ENCODE measurements around the gene NKD1.
"Not testable (repeated sequence)": the region's sequence is repeated elsewhere in the genome, so short reads cannot be mapped to it uniquely, and the experiment has no call there.

NKD1 gene, protein sequence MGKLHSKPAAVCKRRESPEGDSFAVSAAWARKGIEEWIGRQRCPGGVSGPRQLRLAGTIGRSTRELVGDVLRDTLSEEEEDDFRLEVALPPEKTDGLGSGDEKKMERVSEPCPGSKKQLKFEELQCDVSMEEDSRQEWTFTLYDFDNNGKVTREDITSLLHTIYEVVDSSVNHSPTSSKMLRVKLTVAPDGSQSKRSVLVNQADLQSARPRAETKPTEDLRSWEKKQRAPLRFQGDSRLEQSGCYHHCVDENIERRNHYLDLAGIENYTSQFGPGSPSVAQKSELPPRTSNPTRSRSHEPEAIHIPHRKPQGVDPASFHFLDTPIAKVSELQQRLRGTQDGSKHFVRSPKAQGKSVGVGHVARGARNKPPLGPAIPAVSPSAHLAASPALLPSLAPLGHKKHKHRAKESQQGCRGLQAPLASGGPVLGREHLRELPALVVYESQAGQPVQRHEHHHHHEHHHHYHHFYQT

DNA sequence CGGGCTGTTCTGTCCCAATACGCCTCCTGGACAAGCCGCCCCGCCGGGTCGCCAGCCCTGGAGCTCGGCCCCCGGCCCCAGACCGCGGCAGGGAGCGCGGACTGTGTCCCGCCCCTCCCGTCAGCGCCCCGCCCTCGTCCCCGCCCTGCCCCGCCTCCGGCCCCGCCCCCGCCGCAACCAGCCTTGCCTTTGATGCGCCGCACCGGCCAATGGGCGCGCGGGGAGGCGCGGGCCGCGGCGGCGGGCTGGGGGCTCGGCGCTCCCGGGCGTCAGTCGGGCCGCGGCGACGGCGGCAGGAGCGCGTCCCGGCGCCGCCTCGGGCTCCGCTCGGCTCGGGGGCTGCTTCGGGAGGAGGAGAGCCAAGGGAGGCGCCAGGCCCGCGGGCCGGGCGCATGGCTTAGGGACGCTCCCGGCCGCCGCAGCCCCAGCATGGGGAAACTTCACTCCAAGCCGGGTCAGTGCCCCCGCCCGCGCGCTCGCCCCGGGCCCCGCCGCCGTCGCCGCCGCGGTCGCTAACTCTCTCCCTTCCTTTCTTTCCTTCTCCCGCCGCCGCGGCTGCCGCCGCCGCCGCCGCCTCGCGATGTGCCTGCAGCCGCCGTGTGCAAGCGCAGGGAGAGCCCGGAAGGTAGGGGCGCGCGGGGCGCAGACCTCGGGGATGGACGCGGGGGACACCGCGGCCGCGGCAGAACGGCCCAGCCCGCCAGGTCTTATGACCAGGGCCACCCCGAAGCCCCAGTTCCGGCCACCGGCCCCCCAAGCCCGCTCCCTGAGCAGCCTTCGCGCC lies at the start of gene NKD1:
NKD1 (plus strand) TSS at position 272 of the 784 bp plus-strand sequence; CDS start at position 430, 158 bp downstream.
- DNase-seq (ENCODE audit: low spot score), result peak; percentile 47

DNA sequence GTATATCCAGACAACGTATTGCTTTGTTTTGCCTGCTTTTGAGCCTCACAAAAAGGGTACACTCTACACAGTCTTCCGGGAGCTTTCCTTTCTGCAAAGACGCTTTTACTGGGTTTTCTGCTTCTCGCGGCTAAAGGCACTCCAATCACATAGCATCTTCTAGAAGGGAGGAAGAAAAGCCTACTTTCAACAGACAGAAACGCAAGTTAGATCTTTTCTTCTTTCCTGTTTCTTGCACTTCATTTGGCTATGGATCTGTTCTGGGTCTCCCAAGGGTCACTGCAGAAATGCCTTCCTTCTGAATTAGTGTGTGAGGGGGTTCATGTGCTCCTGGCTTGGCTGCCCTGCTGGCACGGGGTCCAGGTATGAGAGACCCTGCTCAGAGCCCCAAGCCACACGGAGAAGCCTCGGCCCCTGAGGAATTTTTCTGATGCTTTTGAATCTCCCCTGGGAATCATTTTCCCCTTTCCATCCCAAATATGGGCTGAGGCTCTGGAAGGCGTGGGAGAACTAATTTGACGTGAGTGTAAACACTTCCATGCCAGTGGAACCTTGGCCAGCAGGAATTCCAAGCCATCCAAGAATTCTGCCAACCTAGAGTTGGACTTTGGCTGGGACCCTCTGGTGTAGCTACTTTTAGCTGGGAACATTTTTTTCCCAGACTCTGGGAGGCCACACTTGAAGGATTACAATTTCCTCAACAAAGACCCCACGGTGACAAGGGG lies 49.6 kb upstream of the NKD1 start:
- DNase-seq (ENCODE audit: low spot score), result no peak

DNA sequence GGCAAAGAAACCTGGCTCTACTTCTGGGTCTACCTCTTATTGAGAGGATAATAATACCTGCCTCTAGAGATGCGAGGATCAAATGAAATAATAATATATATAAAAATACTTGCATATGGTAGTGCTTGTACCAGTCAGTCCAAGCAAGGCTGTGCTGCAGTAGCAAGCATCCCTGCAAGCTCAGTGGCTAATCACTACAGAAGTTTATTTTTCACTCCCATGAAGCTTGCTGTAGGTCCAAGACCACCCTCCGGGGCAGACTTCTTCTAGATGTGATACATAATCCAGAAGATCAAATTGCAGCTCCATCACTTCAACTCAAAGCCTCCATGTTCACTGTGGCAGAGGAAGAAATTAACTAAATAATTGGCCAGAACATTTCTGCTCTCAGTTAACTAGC lies 48.9 kb upstream of the NKD1 start:
- DNase-seq (ENCODE audit: low spot score), result no peak

DNA sequence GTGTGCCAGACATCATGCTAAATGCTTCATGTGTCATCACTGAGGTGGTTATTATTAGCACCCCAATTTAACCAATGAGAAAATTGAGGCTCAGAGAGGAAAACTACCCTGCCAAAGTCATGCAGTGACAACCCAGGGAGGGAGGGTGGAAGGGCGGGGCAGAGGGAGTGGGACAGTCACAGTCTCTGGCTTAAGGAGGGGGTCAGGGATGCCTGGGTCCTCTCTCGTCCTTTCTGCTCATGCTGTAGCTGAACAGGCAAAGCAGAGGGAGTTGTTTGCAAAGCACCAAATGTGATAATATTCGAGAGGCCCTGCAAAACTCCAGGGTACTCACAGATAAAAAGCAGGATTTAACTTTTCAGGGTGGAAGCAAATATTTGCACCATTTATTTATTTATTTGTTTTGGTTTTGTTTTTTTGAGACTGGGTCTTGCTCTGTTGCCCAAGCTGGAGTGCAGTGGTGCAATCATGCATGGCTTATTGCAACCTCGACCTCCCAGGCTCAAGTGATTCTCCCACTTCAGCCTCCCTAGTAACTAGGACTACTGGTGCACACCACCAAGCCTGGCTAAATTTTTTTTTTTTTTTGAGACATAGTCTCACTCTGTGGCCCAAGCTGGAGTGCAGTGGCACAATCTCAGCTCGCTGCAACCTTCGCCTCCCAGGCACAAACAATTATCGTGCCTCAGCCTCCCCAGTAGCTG lies 47.9 kb upstream of the NKD1 start:
- no peak for DNase-seq (ENCODE audit: low spot score)

DNA sequence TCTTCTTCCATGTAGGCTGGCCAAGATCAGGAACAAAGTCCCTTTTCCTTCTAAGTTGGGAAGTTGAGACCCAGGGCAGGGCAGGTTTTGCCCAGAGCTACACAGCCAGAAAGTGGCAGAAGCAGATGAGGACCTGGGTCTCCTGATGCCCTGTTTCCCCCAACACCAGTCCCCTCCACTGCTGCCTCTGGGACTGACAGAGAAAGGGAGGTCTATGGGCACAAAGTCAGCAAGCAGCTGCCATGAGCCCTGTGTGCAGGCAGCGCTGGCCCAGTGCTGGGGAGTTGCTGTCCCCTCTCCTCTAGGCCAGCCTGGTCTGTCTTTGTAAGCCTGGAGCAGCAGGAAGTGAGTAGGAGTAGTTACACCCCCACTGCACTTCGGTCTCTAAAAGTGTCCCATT lies 46.9 kb upstream of the NKD1 start:
- DNase-seq (ENCODE audit: low spot score), result no peak

DNA sequence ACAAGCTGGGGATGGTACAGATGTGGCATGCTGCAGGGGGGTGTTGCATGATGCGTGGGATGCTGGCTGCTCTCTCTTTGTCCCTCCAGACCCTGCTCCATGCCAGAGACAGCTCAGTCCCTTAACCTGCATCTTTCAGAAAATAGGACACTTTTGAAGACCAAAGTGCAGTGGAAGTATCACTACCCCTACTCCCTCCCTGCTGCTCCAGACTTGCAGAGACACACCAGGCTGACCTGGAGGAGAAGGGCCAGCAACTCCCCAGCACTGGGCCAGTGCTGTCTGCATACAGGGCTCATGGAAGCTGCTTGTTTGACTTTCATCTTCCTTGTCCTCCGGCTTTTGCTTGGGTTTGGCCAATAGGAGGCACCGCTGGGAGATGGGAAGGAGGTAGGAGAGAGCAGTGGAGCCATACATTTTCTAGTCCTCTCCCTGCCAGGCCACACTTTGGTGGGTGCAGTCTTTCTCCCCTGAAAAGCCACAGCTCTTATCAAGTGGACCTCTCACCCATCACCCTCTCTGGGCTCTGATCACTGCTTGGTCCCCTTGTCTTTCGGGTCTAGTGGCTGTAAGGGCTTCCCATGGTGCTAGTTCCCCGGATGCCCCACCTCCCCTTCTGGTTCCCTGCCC lies 46.1 kb upstream of the NKD1 start:
- no peak for DNase-seq (ENCODE audit: low spot score)

DNA sequence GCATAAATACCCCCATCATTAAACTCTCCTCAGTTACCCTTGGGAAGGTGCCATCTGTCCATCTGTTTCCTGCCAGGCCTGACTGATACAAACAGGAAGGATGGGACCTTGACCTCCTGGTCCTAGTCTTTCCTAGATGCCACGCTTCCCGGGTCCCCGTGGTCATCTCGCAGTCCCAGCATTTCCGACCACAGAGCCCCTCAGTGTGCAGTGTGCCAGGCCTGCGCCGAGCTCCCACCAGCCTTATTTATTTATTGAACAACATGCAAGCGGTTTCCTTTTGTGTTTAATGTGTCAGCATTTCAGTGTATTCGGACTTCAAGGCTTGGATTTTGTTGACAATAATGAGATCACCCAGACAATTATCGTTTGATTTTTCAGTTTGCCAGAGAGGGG lies 45.6 kb upstream of the NKD1 start:
- no peak for DNase-seq (ENCODE audit: low spot score)

DNA sequence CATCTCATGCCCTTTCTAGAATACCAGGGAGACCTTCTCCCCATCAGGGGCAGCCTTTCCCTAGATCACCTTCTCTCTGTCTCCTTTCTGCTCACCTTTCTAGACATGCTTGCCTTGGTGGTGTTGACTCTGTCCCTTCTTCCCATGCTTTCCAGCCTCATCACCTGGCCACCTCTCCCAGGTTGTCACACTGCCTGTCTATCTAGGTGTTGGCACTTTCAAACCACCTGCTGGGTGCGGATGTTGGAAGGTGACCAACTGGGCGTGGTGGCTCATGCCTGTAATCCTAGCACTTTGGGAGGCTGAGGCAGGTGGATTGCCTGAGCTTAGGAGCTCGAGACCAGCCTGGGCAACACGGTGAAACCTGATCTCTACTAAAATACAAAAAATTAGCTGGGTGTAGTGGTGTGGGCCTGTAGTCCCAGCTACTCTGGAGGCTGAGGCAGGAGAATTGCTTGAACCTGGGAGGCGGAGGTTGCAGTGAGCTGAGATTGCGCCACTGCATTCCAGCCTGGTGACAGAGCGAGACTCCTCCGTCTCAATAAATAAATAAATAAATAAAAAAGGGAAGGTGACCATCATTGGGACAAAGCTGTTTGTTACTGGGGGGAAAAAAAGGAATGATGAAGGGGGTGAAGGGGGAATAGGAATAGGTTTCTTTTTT lies 44.2 kb upstream of the NKD1 start:
- DNase-seq (ENCODE audit: low spot score), result not testable (repeated sequence)

DNA sequence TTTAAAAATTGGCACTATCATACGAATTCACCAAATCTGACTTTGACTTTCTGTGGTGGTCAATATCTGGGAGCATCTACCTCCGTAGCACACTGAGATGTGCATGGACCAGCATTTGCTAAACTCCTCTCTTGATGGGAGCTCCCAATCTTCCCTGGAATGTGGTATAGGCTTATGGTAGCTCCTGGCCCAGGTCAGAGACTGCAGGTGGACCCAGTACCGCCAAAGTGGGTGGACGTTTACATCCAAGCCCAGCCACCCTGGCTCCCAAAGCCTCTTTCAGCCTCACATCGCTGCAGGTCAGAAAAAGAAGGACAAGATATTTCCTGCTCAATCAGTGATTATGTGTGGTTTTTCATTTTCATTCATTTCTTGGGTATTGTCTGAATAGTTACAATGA lies 43.1 kb upstream of the NKD1 start:
- DNase-seq (ENCODE audit: low spot score), result no peak

DNA sequence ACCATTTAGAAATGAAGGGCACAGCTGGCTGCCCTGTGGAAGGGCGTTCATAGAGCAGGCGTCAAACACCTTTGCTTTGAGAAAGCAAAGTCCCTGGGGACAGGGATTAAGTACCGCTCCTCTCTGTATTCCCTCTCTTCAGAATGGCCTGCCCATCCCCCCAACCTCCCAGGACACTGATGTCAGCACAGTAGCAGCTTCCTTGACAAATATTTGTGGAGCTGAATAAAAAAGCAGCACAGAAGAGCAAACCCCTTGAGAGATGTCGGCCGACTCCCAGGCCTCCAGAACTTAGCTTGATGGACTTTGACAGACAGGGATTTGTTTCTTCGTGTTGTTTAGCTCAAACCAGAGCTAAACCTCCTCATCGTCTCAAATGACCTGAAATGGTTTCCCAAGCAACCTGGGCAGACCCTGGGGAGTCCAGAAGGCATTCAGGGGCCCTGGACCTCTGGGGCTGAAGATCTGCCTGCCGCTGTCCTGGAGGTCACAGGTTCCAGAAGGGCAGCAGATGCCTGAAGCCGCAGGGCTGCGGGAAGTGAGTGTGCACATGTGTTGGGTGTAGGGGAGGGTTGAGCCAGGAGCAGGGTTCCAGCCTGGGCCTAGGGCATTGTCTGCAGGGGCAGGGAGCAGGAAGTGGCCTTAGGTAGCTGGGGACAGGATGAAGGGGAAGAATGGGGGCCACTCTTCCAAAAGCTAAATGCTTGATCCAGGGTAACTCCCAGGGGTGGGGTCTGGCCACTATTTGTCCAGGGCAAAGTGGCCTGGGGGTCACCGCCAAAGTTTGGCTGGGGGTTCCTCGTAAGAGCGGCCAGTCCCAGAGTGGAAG lies 42.3 kb upstream of the NKD1 start:
- no peak for DNase-seq (ENCODE audit: low spot score)

DNA sequence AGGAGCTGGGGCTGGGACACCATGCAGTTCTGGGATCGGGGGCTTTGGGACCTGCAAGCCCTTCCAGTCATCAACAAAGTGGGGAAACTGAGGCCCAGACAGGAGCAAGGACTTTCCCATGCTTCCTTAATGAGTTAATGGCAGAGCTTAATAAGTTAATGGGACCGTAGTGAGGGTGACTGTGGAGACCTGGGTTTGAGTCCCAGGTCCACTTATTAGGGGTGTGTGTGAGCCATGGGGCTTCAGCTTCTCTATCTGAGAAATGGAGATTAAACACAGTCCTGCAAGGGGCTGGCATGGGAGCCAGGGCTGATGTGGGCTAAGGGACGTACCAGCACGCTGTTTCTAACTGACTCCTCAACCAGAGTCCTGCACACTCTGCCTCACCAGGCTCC lies 41.7 kb upstream of the NKD1 start:
- no peak for DNase-seq (ENCODE audit: low spot score)

DNA sequence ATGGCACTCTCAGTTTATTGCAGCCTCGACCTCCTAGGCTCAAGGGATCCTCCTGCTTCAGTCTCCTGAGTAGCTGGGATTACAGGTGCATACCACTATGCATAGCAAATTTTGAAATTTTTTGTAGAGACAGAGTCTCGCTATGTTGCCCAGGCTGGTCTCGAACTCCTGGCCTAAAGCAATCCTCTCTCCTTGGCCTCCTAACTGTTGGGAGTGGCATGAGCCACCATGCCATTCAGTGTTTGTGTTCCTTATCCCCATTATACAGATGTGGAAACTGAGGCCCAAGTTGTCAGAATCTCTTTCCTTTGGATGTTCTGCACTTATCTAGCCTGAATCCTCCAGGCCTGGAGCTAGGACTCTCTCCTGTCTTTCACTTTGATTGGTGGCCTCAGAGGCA lies 40.8 kb upstream of the NKD1 start:
- DNase-seq (ENCODE audit: low spot score), result no peak

DNA sequence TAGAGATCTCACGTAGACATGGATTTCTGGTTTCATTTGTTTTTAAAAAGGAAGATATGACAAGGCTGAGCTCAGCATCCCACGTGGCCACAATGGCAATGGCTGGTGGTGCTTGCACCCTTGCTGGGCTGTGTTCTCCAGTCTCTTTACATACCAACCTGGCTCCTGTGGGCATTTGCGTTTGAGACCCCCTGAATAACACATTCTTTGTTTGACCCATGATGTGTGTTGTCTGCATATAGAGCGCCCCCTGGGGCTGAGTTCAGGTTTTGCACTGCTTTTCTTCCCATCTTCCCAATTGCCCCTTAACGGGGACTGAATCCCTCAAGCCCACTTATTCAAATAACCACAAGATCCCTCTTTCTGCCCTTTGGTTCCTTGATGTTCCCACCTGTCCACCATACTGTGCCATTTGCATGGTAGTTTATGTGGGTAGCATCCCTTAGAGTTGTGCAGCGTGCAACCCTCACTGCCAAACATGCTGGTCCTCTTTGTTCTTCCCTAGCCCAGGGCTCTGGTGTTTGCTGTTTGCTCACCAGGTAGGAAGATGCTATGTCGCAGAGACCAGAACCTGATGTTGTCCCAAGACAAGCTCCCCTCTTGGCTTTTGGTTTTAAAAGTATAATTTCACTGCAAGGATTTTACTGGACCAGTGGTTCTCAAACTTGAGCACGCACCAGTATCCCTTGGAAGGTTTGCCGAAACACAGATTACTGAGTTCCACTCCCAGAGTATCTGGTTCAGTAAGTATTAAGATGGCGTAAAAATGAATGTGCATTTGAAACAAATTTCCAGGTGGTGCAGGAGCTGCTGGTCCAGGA lies 38.5 kb upstream of the NKD1 start:
- DNase-seq (ENCODE audit: low spot score), result no peak

DNA sequence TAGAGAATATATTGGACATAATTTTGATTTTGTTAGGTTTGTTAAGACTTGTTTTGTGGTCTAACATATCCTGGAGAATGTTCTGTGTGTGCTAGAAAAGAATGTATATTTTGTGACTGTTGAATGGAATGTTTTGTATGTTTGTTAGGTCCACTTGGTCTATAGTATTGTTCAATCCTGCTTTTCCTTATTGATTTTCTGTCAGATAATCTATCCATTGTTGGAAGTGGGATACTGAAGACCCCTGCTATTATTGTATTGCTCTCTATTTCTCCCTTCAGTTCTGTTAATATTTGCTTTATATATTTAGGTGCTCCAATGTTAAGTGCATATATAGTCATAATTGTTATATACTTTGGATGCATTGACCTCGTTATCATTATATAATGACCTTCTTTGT lies 33.0 kb upstream of the NKD1 start:
- no peak for DNase-seq (ENCODE audit: low spot score)

DNA sequence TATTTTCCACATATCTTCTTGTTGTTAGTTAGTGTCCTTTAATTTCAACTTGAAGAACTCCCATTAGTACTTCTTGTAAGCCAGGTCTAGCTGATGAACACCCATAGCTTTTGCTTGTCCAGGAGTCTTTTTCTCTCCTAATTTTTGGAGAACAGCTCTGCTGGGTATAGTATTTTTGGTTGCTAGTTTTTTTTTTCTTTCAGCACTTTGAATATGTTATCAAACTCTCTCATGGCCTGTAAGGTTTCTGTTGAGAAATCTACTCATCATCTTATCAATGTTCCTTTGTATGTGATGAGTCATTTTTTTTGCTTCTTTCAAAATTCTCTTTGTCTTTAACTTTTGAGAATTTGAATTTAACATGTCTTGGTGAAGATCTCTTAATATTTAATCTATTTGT lies 31.8 kb upstream of the NKD1 start:
- no peak for DNase-seq (ENCODE audit: low spot score)

DNA sequence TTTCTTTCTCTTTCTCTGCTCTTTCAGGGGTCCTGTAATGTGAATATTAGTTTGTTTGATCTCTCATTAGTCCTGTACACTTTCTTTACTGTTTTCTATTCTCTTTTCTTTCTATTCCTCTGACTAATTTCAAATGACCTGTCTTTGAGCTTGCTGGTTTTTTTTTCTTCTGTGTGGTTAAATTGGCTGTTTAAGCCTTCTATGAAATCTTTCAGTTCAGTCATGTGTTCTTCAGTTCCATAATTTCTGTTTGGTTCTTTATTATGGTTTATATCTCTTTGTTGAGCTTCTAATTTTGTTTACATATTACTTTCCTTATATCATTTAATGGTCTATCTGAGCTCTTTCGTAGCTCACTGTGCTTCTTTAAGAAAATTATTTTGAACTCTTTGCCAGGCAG lies 31.3 kb upstream of the NKD1 start:
- no peak for DNase-seq (ENCODE audit: low spot score)

DNA sequence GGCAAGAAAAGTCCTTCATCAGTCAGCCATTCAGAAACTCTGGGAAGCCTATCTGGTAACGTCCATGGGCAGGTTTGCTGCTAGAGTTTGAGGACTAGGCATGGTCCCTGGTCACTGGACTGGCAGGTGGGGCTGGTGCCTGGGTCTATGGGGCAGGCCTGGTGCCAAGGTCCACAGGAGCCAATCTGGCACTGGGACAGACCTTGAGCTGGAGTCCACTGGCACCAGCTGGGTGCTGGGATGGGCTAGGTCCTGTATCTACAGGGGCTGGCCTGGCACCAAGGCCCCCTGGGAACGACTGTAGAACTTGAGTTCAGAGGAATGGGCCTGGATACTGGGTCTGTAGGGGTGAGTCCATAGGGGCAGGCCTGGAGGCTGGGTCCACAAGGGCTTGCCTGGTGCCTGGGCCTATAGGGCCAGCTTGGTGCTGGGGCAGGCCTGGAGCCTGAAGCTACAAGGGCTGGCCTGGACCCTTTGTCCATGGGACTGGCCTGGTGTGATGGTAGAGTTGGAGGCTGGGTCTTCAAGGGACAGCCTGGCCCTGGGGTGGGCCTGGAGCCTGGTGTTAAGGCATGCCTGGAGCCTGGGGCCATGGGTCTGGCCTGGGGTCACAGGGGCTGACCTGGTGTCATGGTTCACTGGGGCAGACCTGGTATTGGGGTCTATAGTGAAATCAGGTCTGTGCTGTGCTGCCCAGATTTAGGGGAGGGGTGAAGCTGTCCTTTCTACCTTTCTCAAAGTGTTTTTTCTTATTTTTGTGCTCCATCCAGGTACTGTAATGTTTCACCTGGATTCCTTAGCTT lies 30.5 kb upstream of the NKD1 start:
- DNase-seq (ENCODE audit: low spot score), result no peak

DNA sequence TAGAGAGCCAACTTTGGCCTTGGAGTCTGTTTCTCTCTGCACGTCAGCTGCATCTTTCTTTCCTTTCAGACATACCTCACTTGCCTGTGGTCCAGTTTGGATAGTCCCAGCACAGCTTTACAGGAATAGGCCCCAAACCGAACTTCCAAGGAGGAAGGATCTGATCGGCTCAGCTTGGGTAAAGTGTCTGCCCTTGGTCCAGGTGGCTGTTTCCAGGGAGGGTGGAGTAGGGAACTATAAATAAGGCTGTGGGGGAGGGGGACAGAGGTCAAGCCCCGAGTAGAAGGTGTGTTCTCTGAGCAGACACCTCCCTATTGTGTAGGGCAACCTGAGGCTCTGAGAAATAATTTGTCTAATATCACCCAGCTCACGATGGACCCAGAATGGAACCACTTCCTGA lies 29.2 kb upstream of the NKD1 start:
- no peak for DNase-seq (ENCODE audit: low spot score)
